ENCODE results near the gene MAGEA1.
"Not testable (repeated sequence)": the region's sequence is repeated elsewhere in the genome, so short reads cannot be mapped to it uniquely, and the experiment has no call there.

Gene MAGEA1

DNA sequence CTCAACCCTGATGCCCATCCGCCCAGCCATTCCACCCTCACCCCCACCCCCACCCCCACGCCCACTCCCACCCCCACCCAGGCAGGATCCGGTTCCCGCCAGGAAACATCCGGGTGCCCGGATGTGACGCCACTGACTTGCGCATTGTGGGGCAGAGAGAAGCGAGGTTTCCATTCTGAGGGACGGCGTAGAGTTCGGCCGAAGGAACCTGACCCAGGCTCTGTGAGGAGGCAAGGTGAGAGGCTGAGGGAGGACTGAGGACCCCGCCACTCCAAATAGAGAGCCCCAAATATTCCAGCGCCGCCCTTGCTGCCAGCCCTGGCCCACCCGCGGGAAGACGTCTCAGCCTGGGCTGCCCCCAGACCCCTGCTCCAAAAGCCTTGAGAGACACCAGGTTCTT lies at the start of gene MAGEA1:
TSS of gene MAGEA1 (plus strand) at position 154 of the 400 bp plus-strand sequence. CDS start 3,106 bp downstream, outside the sequence.
- Histone ChIP-seq H3K36me3 (ENCODE audit: control insufficient read depth, insufficient read depth, low read length) (no peaks in the 10 kb centered on the region), H3K4me1 (ENCODE audit: control insufficient read depth, insufficient read depth, low read length) (no peaks in the 10 kb centered on the region), H3K9ac (ENCODE audit: low read length) (no peak within 1 kb of the TSS), H3K27me3 (ENCODE audit: control insufficient read depth, insufficient read depth, low read length) (no peaks in the 10 kb centered on the region), H3K4me3 (ENCODE audit: low read length) (no peak within 1 kb of the TSS), H3K27ac (ENCODE audit: low read depth, low read length) (no peak within 1 kb of the TSS)

DNA sequence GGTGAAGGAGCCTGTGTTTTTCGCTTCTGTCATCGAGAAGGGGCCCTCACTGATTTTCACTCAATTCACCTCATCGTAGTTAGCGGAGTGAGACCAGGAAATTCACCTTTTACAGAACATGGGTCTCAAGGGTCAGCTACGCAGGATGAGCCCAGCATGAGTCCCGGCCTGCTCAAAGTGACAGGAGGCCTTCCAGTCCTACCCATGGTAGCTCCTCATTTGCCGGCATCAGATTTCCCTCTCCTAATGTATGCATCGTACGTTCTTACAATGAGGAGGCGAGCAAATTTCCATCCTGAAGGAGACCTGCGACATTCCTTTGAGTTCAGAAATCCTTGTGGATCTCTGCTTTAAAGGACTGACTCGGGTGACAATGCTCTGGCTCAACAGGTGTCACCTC lies 46.2 kb upstream of the MAGEA1 start:
- not testable (repeated sequence) for H3K36me3 ChIP-seq (ENCODE audit: control insufficient read depth, insufficient read depth, low read length); H3K4me1 ChIP-seq (ENCODE audit: control insufficient read depth, insufficient read depth, low read length); H3K4me3 ChIP-seq (ENCODE audit: low read length); H3K27ac ChIP-seq (ENCODE audit: low read depth, low read length); H3K27me3 ChIP-seq (ENCODE audit: control insufficient read depth, insufficient read depth, low read length); H3K9ac ChIP-seq (ENCODE audit: low read length)

DNA sequence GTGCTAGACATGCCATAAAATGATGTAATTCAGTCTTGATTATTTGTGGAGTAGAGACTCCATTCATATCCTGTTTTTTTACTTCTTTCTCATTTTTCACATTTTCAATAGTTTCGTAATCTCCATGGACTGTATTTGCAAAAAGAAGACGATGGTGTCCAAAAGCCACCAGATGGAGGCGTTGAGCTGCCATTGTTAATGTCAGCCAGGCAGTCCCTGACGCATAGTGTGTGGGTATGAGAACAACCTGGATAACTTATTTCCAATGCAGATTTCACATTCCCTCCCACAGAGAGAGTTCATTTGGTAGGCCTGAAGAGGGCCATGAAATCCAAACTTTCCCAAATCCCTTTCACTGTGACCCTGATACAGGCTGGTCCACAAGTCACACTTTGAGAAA lies 40.0 kb upstream of the MAGEA1 start:
- not testable (repeated sequence) for H3K36me3 ChIP-seq (ENCODE audit: control insufficient read depth, insufficient read depth, low read length); H3K27ac ChIP-seq (ENCODE audit: low read depth, low read length); H3K4me1 ChIP-seq (ENCODE audit: control insufficient read depth, insufficient read depth, low read length); H3K9ac ChIP-seq (ENCODE audit: low read length); H3K27me3 ChIP-seq (ENCODE audit: control insufficient read depth, insufficient read depth, low read length); H3K4me3 ChIP-seq (ENCODE audit: low read length)

DNA sequence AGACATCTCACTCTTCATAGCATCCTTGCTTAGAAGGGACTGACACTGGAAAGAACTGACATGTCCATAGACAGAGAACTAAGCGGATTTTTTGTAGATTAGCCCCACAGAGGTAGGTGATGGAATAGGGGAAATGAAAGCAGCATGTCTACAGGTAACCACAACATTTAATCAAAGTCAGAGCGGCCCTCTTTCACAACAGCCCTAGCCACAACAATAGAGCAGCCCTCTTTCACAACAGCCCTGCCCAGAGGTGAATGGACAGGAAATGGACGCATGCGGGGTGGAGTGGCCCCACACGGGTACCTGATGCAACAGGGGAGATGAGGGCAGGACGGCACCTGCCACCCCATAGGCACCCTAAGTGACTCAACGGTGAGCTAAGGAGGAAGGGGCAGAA lies 32.8 kb upstream of the MAGEA1 start:
- H3K27ac ChIP-seq (ENCODE audit: low read depth, low read length); H3K9ac ChIP-seq (ENCODE audit: low read length); H3K27me3 ChIP-seq (ENCODE audit: control insufficient read depth, insufficient read depth, low read length); H3K4me1 ChIP-seq (ENCODE audit: control insufficient read depth, insufficient read depth, low read length); H3K4me3 ChIP-seq (ENCODE audit: low read length); H3K36me3 ChIP-seq (ENCODE audit: control insufficient read depth, insufficient read depth, low read length): not testable (repeated sequence)

DNA sequence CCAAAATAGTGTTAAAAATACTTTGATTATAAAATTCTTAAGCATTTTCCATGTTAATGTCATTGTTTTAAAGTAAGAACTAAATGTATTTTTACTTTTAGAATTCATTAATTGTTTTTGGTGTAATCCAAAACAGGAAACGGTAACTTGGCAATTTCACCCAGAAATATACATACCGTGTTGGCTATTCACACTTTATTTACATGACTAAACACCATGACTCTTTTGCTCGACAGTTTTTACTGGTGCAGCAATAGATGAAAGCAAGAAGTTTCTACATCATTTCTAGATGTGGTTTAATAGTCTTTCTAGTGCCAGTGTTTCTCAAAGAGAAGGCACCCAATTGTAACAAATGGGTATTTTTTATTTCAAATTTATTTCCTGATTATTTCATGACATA lies 25.6 kb upstream of the MAGEA1 start:
- no peak overlapping the region for H3K9ac ChIP-seq (ENCODE audit: low read length)
- no peaks in the 10 kb centered on the region for H3K27me3 ChIP-seq (ENCODE audit: control insufficient read depth, insufficient read depth, low read length)
- H3K36me3 ChIP-seq (ENCODE audit: control insufficient read depth, insufficient read depth, low read length): no peaks in the 10 kb centered on the region
- no peaks in the 10 kb centered on the region for H3K4me1 ChIP-seq (ENCODE audit: control insufficient read depth, insufficient read depth, low read length)
- no peak overlapping the region for H3K4me3 ChIP-seq (ENCODE audit: low read length)
- no peak overlapping the region for H3K27ac ChIP-seq (ENCODE audit: low read depth, low read length)

GRCh38 chrX:153157450-153157849 lies 21.6 kb upstream of the MAGEA1 start:
- no peak overlapping the region for H3K9ac ChIP-seq (ENCODE audit: low read length)
- H3K4me1 ChIP-seq (ENCODE audit: control insufficient read depth, insufficient read depth, low read length): no peaks in the 10 kb centered on the region
- H3K4me3 ChIP-seq (ENCODE audit: low read length): no peak overlapping the region
- H3K36me3 ChIP-seq (ENCODE audit: control insufficient read depth, insufficient read depth, low read length): no peaks in the 10 kb centered on the region
- H3K27ac ChIP-seq (ENCODE audit: low read depth, low read length): no peak overlapping the region
- H3K27me3 ChIP-seq (ENCODE audit: control insufficient read depth, insufficient read depth, low read length): no peaks in the 10 kb centered on the region

DNA sequence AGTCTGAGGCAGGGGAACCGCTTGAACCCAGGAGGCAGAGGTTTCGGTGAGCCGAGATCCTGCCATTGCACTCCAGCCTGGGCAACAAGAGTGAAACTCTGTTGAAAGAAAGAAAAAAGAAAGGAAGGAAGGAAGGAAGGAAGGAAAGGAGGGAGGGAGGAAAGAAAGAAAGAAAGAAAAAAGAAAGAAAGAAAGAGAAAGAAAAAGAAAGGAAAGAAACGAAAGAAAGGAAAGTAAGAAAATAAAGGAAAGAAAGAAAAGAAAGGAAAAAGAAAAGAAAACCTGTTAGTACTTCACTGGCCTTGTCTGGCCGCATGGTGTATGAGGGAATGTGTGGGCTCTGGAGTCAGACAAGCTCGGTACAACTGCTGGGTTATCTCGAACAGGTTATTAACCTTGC lies 20.8 kb upstream of the MAGEA1 start:
- Histone ChIP-seq H3K4me1 (ENCODE audit: control insufficient read depth, insufficient read depth, low read length) (no peaks in the 10 kb centered on the region), H3K27me3 (ENCODE audit: control insufficient read depth, insufficient read depth, low read length) (no peaks in the 10 kb centered on the region)

DNA sequence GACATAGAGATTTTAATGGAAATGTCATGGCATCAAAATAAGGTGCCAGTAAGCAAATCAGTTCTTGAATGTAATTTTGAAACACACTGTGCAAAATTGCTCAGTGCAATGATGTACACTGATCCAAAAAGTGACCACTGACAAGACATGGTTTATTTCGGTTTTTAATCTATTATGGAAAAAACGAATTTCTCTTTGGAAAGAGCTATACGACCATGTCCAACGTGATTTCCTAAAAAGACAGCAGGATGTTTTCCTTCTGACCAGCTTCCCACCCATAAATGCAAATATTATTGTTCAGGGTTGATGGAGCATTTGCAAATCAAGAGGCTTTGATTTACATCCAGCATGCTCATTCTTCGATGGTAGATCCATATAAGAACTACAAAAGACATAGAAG lies 17.1 kb upstream of the MAGEA1 start:
- peaks cover 5% of the 10 kb centered on the region for H3K27me3 ChIP-seq (ENCODE audit: control insufficient read depth, insufficient read depth, low read length)

More for the DNA sequence above, 20.8 kb upstream of the MAGEA1 start:
- no peak overlapping the region for H3K4me3 ChIP-seq (ENCODE audit: low read length)
- H3K36me3 ChIP-seq (ENCODE audit: control insufficient read depth, insufficient read depth, low read length): no peaks in the 10 kb centered on the region
- no peak overlapping the region for H3K27ac ChIP-seq (ENCODE audit: low read depth, low read length)
- H3K9ac ChIP-seq (ENCODE audit: low read length): no peak overlapping the region

DNA sequence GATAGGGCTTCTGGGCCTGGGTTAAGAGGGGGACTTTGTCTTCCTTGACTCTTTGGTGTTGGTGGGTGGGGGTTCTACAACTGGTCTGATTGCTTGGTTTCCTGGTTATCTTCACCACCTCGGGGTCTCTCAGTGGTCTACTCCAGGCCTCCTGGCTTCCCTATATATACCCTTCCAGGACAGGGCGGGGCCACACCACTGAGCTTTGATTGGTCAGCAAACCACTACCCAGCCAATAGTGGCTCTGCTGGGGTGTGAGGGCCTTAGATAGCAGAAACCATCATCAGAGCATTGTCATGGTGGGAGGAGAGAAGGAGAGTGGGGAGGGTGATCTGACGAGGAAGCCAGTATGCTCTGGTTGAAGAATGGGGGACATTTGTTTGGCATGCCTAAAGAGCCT lies 14.4 kb upstream of the MAGEA1 start:
- Histone ChIP-seq H3K36me3 (ENCODE audit: control insufficient read depth, insufficient read depth, low read length) (no peaks in the 10 kb centered on the region), H3K4me3 (ENCODE audit: low read length) (no peak overlapping the region), H3K27ac (ENCODE audit: low read depth, low read length) (no peak overlapping the region), H3K4me1 (ENCODE audit: control insufficient read depth, insufficient read depth, low read length) (no peaks in the 10 kb centered on the region), H3K27me3 (ENCODE audit: control insufficient read depth, insufficient read depth, low read length) (peaks cover 5% of the 10 kb centered on the region), H3K9ac (ENCODE audit: low read length) (no peak overlapping the region)

More for the DNA sequence above, 17.1 kb upstream of the MAGEA1 start:
- no peaks in the 10 kb centered on the region for H3K4me1 ChIP-seq (ENCODE audit: control insufficient read depth, insufficient read depth, low read length)
- H3K27ac ChIP-seq (ENCODE audit: low read depth, low read length): no peak overlapping the region
- H3K4me3 ChIP-seq (ENCODE audit: low read length): no peak overlapping the region
- no peaks in the 10 kb centered on the region for H3K36me3 ChIP-seq (ENCODE audit: control insufficient read depth, insufficient read depth, low read length)
- H3K9ac ChIP-seq (ENCODE audit: low read length): no peak overlapping the region

GRCh38 chrX:153168423-153168822 lies 10.7 kb upstream of the MAGEA1 start:
- H3K36me3 ChIP-seq (ENCODE audit: control insufficient read depth, insufficient read depth, low read length); H3K9ac ChIP-seq (ENCODE audit: low read length); H3K4me1 ChIP-seq (ENCODE audit: control insufficient read depth, insufficient read depth, low read length); H3K4me3 ChIP-seq (ENCODE audit: low read length); H3K27ac ChIP-seq (ENCODE audit: low read depth, low read length); H3K27me3 ChIP-seq (ENCODE audit: control insufficient read depth, insufficient read depth, low read length): not testable (repeated sequence)

DNA sequence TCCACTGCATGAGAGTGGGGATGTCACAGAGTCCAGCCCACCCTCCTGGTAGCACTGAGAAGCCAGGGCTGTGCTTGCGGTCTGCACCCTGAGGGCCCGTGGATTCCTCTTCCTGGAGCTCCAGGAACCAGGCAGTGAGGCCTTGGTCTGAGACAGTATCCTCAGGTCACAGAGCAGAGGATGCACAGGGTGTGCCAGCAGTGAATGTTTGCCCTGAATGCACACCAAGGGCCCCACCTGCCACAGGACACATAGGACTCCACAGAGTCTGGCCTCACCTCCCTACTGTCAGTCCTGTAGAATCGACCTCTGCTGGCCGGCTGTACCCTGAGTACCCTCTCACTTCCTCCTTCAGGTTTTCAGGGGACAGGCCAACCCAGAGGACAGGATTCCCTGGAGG lies 2.7 kb downstream of the MAGEA1 start:
- Histone ChIP-seq H3K4me1 (ENCODE audit: control insufficient read depth, insufficient read depth, low read length) (no peaks in the 10 kb centered on the region), H3K9ac (ENCODE audit: low read length) (no peak overlapping the region), H3K4me3 (ENCODE audit: low read length) (no peak overlapping the region), H3K27me3 (ENCODE audit: control insufficient read depth, insufficient read depth, low read length) (no peaks in the 10 kb centered on the region), H3K36me3 (ENCODE audit: control insufficient read depth, insufficient read depth, low read length) (no peaks in the 10 kb centered on the region), H3K27ac (ENCODE audit: low read depth, low read length) (no peak overlapping the region)

- Histone ChIP-seq H3K36me3 (ENCODE audit: control insufficient read depth, insufficient read depth, low read length) (no peaks in the 10 kb centered on the region), H3K9ac (ENCODE audit: low read length) (no peak overlapping the region), H3K27ac (ENCODE audit: low read depth, low read length) (no peak overlapping the region), H3K27me3 (ENCODE audit: control insufficient read depth, insufficient read depth, low read length) (no peaks in the 10 kb centered on the region), H3K4me3 (ENCODE audit: low read length) (no peak overlapping the region), H3K4me1 (ENCODE audit: control insufficient read depth, insufficient read depth, low read length) (no peaks in the 10 kb centered on the region)
Observed at GRCh38 chrX:153184787-153185186, 5.7 kb downstream of the MAGEA1 start.

DNA sequence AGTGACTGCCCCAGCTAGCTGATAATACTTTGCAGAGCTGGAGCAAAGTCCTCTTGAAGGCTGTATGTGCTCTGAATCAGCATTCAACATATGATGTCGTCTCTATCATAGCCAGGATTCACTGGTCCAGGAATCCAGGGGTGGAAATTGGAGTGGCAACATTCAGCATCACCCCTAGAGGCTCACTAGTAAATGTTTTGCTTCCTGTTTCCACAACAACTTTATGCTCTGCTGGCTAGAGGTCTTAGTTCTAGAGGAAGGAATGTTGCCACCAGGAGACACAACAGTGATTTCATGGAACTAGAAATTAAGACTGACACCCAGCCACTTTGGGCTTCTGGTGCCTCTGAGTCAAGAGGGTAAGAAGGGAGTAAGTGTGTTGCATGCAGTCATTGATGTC lies 11.3 kb downstream of the MAGEA1 start:
- Histone ChIP-seq H3K27me3 (ENCODE audit: control insufficient read depth, insufficient read depth, low read length) (no peaks in the 10 kb centered on the region), H3K4me3 (ENCODE audit: low read length) (no peak overlapping the region)

More for the DNA sequence above, 11.3 kb downstream of the MAGEA1 start:
- Histone ChIP-seq H3K27ac (ENCODE audit: low read depth, low read length) (no peak overlapping the region), H3K9ac (ENCODE audit: low read length) (no peak overlapping the region), H3K4me1 (ENCODE audit: control insufficient read depth, insufficient read depth, low read length) (no peaks in the 10 kb centered on the region), H3K36me3 (ENCODE audit: control insufficient read depth, insufficient read depth, low read length) (no peaks in the 10 kb centered on the region)
